HCT116 (cell line): ENCODE measurements around the gene MFSD1. TPM values are rescaled to one million over a fixed set of nuclear protein-coding genes. Genes with fewer than 3 reads are reported as not detected.

ENCODE experiments used
- ATAC-seq: fragments of 200-7000 bp; cut with Tn5 transposase; 2 replicates; pipeline ENCODE4 v1.9.1; 2020; ENCODE audit warnings: mild to moderate bottlenecking, moderate library complexity
- BruUV-seq: library from RNA; stranded (reverse); fragments of 400-500 nt; replicated peaks from 2 replicates; lab custom pipeline; 2021; lab: Mats Ljungman, UMichigan
- CTCF ChIA-PET: fragments of 300-600 bp; sonication (Branson Sonifier 250); formaldehyde crosslinking; loops from one replicate; lab custom pipeline; 2021; ENCODE audit warnings: antibody characterized with exemption; lab: Charles Lee
- POLR2A ChIA-PET: fragments of 300-600, 350-600 bp; sonication (Branson Sonifier 250); formaldehyde crosslinking; loops from one replicate; lab custom pipeline; 2021; ENCODE audit warnings: antibody characterized with exemption; lab: Charles Lee
- RAD21 ChIA-PET, 2 experiments: fragments of 300-600 bp; sonication (Branson Sonifier 250); formaldehyde crosslinking; loops; one replicate each; lab custom pipeline; 2023; ENCODE audit warnings: low total read pairs in 2 of 2; ENCODE audit not compliant: uncharacterized antibody in 2 of 2, unreplicated experiment in 2 of 2, low non-redundant PET in 1 of 2; lab: Charles Lee
- DNase-seq: peaks from one replicate; pipeline ENCODE4 v3.0.0-alpha.2; 2010; ENCODE audit warnings: low read depth, low spot score
- H2AFZ ChIP-seq: fragments of 200-600 bp; shearing (Covaris generic), sonication (generic); 2 replicates; pipeline ENCODE4 v1.6.1; 2017; ENCODE audit warnings: low read depth, mixed run types, mixed read lengths, antibody characterized with exemption, low read length; ENCODE audit not compliant: poor library complexity, severe bottlenecking
- H3K27ac ChIP-seq: 2 replicates; pipeline ENCODE4 v1.5.1; 2012; ENCODE audit warnings: low read depth, low read length
- H3K27me3 ChIP-seq: fragments of 200-600 bp; sonication (generic); 2 replicates; pipeline ENCODE4 v1.6.1; 2016; ENCODE audit warnings: mixed run types, low read length, mixed read lengths; ENCODE audit not compliant: insufficient read depth
- H3K36me3 ChIP-seq, 2 experiments: fragments of 200-500 bp in 1 of 2; fragments of 200-600 bp in 1 of 2; sonication (Bioruptor generic) in 1 of 2; sonication (generic) in 1 of 2; 2 replicates each; pipeline versions ENCODE4 v1.5.1 to v1.6.1; 2014 to 2016; ENCODE audit warnings: low read length in 2 of 2, inconsistent platforms in 1 of 2, mixed read lengths in 1 of 2, mixed run types in 1 of 2; ENCODE audit not compliant: insufficient read depth in 2 of 2, control insufficient read depth in 1 of 2
- H3K4me1 ChIP-seq, 2 experiments: fragments of 200-600 bp in 1 of 2; sonication (generic) in 1 of 2; 2 replicates each; pipeline versions ENCODE4 v1.5.1 to v1.6.1; 2012 to 2017; ENCODE audit warnings: low read length in 2 of 2, inconsistent platforms in 1 of 2, mild to moderate bottlenecking in 1 of 2, mixed read lengths in 1 of 2, mixed run types in 1 of 2, moderate library complexity in 1 of 2; ENCODE audit not compliant: insufficient read depth in 2 of 2, control insufficient read depth in 1 of 2
- H3K4me2 ChIP-seq: fragments of 200-600 bp; sonication (generic); 2 replicates; pipeline ENCODE4 v1.6.1; 2017; ENCODE audit warnings: mixed run types, low read length, mixed read lengths
- H3K4me3 ChIP-seq, 2 experiments: fragments of 200-600 bp in 1 of 2; sonication (generic) in 1 of 2; replicated peaks in 1 of 2; 2 replicates each; pipeline ENCODE4 v1.5.1; 2011 to 2016; ENCODE audit warnings: low read length in 2 of 2, control low read depth in 1 of 2, low read depth in 1 of 2, mild to moderate bottlenecking in 1 of 2, mixed read lengths in 1 of 2, mixed run types in 1 of 2
- H3K79me2 ChIP-seq: fragments of 200-600 bp; sonication (generic); 2 replicates; pipeline ENCODE4 v1.6.1; 2017; ENCODE audit warnings: mild to moderate bottlenecking, mixed run types, low read length, moderate library complexity, mixed read lengths; ENCODE audit not compliant: insufficient read depth
- H3K9ac ChIP-seq: fragments of 200-600 bp; sonication (generic); 2 replicates; pipeline ENCODE4 v1.6.1; 2016; ENCODE audit warnings: low read length, mixed read lengths
- H3K9me2 ChIP-seq: fragments of 200-600 bp; sonication (generic), shearing (Covaris generic); 2 replicates; pipeline ENCODE4 v1.6.1; 2017; ENCODE audit warnings: mixed run types, mild to moderate bottlenecking, moderate library complexity; ENCODE audit not compliant: insufficient read depth
- H3K9me3 ChIP-seq, 2 experiments: fragments of 200-500 bp in 1 of 2; fragments of 200-600 bp in 1 of 2; sonication (Bioruptor generic) in 1 of 2; sonication (generic) in 1 of 2; 2 replicates each; pipeline ENCODE4 v1.6.1; 2014 to 2017; ENCODE audit warnings: low read length in 2 of 2, mixed read lengths in 2 of 2, inconsistent platforms in 1 of 2, low read depth in 1 of 2, mild to moderate bottlenecking in 1 of 2, mixed run types in 1 of 2, moderate library complexity in 1 of 2; ENCODE audit not compliant: control insufficient read depth in 1 of 2, insufficient read depth in 1 of 2
- H4K20me1 ChIP-seq: fragments of 200-600 bp; sonication (generic), shearing (Covaris generic); 2 replicates; pipeline ENCODE4 v1.6.1; 2017; ENCODE audit warnings: mixed run types, mild to moderate bottlenecking, moderate library complexity; ENCODE audit not compliant: insufficient read depth
- CBX3 ChIP-seq: IDR thresholded peaks from 2 replicates; pipeline ENCODE4 v1.6.1; 2012; ENCODE audit warnings: low read depth
- EZH2phosphoT487 ChIP-seq: fragments of 200-600 bp; IDR thresholded peaks from 2 replicates; pipeline ENCODE4 v1.6.1; 2018; ENCODE audit warnings: antibody characterized with exemption, borderline replicate concordance
- JUND ChIP-seq: IDR thresholded peaks from 2 replicates; pipeline ENCODE4 v1.6.1; 2012
- POLR2A ChIP-seq: IDR thresholded peaks from 2 replicates; pipeline ENCODE4 v1.7.0; 2011; ENCODE audit warnings: borderline replicate concordance; ENCODE audit not compliant: insufficient read depth, insufficient read length; ENCODE audit errors: extremely low read depth
- REST ChIP-seq: IDR thresholded peaks from 2 replicates; pipeline ENCODE4 v1.6.1; 2012; ENCODE audit warnings: low read depth
- SIN3A ChIP-seq: IDR thresholded peaks from 2 replicates; pipeline ENCODE4 v1.6.1; 2012; ENCODE audit warnings: low read depth
- ZBTB33 ChIP-seq: IDR thresholded peaks from 2 replicates; pipeline ENCODE4 v1.6.1; 2011; ENCODE audit warnings: mild to moderate bottlenecking, low read length, moderate library complexity; ENCODE audit not compliant: insufficient replicate concordance; ENCODE audit errors: extremely low read depth
- ZFX ChIP-seq: fragments of 450-650 bp; IDR thresholded peaks from 2 replicates; pipeline ENCODE4 v1.6.1; 2017
- ZNF274 ChIP-seq: fragments of 200-500 bp; sonication (Bioruptor generic); IDR thresholded peaks from 2 replicates; pipeline ENCODE4 v1.6.1; 2014; ENCODE audit warnings: mild to moderate bottlenecking, low read depth, low read length, inconsistent platforms
- intact Hi-C: fragments of 100-400 bp; cut with micrococcal nuclease; formaldehyde crosslinking; loops from 2 replicates; pipeline ENCODE4 v1.10.0; 2022
- total RNA-seq: library from RNA; stranded (reverse); gene quantifications from one replicate; pipeline ENCODE4 v1.2.1, GENCODE V29; 2021; ENCODE audit not compliant: unreplicated experiment

The MFSD1 gene
- total RNA-seq, 1 experiment from 2014 or later = 12.8 TPM

DNA sequence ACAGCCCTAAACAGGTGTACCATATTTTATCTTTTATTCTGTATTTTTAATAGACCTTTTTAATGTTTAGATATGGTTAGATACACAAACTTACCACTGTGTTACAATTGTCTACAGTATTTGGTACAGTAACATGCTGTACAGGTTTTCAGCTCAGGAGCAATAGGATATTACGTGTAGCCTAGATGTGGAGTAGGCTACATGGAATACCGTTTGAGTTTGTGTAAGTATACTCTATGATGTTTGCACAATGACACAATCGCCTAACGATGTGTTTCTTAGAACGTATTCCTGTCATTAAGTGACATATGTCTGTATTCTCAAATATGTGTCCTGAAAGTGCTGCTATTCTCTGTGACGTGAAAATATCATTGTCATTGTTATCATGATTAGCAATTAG is 62.6 kb downstream of the MFSD1 start:
- Histone ChIP-seq H3K4me3 (no peak overlapping the region), H3K27ac (no peak overlapping the region), H3K4me2 (no peak overlapping the region), H3K9me2 (no peaks in the 10 kb centered on the region), H2AFZ (no peak overlapping the region), H4K20me1 (no peaks in the 10 kb centered on the region), H3K27me3 (no peaks in the 10 kb centered on the region), H3K79me2 (no peaks in the 10 kb centered on the region), H3K9me3 (no peaks in the 10 kb centered on the region), H3K4me1 (no peaks in the 10 kb centered on the region), H3K9ac (no peak overlapping the region), H3K36me3 (no peaks in the 10 kb centered on the region)
- ATAC-seq (no peak), DNase-seq (no peak)
- no peak for TF ChIP-seq EZH2phosphoT487
- TF ChIP-seq JUND = no peak
- no peak for TF ChIP-seq ZFX
- TF ChIP-seq CBX3 = no peak
- no peak for TF ChIP-seq SIN3A
- TF ChIP-seq POLR2A = no peak
- TF ChIP-seq ZNF274 = no peak
- TF ChIP-seq ZBTB33 = no peak
- no peak for TF ChIP-seq REST
- ChIA-PET CTCF (no interaction called here), RAD21 (no interaction called here), POLR2A (no interaction called here)
- BruUV-seq = no TSS peak
- intact Hi-C loops = no loop called here
